ENCODE data around the gene IGHMBP2.

Gene IGHMBP2

GRCh38 chr11:68890490-68891231, 13.0 kb upstream of the IGHMBP2 start:
- DNase-seq (ENCODE audit: low read depth): peak; percentile 66

DNA sequence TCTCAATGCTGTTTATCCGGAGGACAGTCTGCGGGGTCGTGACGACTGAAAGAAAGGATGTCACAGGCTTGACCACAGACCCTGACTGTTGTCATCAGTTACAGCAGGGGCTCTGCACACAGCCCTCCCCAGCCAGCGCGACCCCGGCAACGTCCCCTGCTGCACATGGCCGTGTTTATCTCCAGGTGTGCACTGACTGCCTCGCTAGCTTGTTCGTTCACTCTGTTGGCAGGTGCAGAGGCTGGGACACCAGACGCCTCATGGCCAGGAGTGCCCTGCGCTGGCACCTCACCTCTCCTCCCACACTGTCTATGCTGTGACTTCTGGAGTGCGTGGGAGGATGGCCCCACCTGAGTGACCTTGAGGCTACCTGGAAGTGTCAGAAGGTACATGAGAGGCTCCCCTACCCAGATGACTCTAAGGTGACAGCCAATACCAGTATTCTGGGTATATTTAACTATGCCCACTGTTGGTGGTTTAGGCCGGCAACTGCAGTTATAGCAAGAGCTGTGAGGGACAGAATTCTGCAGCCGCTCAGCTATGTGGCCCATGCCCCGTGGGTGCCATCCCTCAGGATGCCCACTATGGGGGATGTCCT, 12.2 kb upstream of the IGHMBP2 start:
- no peak for DNase-seq (ENCODE audit: low read depth)

- DNase-seq (ENCODE audit: low read depth): no peak
These were observed 11.1 kb upstream of the IGHMBP2 start for GRCh38 chr11:68892576-68892975.

GRCh38 chr11:68893282-68893681, 10.4 kb upstream of the IGHMBP2 start:
- DNase-seq (ENCODE audit: low read depth): no peak

GRCh38 chr11:68896171-68896959, 7.3 kb upstream of the IGHMBP2 start:
- DNase-seq (ENCODE audit: low read depth): no peak

GRCh38 chr11:68897441-68897840, 6.2 kb upstream of the IGHMBP2 start:
- DNase-seq (ENCODE audit: low read depth): no peak

DNA sequence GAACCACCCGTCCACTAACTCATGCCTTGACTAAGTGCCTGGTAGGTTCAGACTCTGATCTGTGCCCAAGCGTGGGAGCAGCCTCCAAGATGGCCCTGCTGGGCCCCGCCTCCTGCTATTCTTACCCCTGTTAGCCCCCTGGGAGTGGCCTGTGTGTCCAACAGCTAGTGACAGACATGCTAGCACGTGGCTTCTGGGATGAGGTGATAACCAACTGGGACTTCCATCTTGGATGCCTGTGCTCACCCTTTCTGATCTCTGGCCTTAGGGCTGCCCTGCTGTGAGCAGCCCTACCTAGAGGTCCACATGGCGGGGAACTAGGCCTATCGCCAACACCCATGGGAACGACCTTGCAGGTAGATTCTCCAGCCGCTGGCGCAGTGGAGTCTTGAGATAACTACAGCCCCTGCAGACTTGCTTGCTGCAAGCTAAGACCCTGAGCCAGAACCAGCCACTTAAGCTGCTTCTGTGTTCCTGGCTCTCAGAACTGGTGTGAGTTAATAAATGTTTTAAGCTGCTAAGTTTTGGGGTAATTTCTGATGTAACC, 2.8 kb upstream of the IGHMBP2 start:
- no peak for DNase-seq (ENCODE audit: low read depth)

GRCh38 chr11:68904248-68904847, 657 bp downstream of the IGHMBP2 start:
- no peak for DNase-seq (ENCODE audit: low read depth)

GRCh38 chr11:68905421-68906360, 2.0 kb downstream of the IGHMBP2 start:
- DNase-seq (ENCODE audit: low read depth): no peak

- no peak for DNase-seq (ENCODE audit: low read depth)
These were observed 4.6 kb downstream of the IGHMBP2 start for GRCh38 chr11:68908273-68908672.

DNA sequence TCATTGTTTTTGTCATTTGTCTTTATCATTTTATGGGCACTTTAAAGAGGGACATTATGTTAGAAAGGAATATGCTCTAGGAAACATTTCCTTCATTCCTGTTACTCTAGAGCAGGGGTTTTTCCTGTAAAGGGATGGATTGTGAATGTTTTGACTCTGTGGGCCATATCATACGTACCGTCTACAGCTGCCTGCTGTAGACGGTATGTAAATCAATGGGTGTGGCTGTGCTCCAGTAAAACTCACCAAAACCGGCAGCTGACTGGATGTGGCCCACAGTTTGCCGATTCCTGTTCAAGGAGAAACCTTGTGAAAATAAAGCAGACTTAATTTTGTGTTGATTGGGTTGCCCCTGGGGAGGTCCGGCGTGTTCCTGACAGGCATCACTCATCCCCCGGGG, 7.3 kb downstream of the IGHMBP2 start:
- DNase-seq (ENCODE audit: low read depth): no peak

DNA sequence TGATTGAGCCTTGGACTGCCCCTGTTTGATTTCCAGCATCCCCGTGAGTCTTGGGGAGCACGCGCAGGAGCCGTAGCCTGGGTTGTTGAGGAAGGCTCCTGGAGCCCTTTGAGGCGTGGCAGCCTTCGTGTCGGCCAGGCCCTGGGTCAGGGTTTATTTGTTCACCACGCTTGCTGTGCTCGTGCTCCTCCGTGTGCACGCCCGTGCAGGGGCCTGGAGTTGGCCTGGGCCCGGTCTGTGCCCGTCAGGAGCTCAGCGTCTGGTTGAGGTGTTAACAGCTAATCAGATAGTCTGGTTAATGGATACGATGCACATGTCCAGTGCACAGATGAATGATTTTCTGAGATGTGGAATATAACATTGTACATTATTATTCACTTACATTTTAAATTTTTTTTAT, 8.0 kb downstream of the IGHMBP2 start:
- DNase-seq (ENCODE audit: low read depth): no peak

- no peak for DNase-seq (ENCODE audit: low read depth)
These were observed 8.6 kb downstream of the IGHMBP2 start for GRCh38 chr11:68912254-68912653.

- DNase-seq (ENCODE audit: low read depth): no peak
These were observed 9.5 kb downstream of the IGHMBP2 start for GRCh38 chr11:68913188-68913587.

GRCh38 chr11:68914761-68915160, 11.1 kb downstream of the IGHMBP2 start:
- DNase-seq (ENCODE audit: low read depth): no peak

GRCh38 chr11:68916439-68916838, 12.7 kb downstream of the IGHMBP2 start:
- DNase-seq (ENCODE audit: low read depth): no peak

DNA sequence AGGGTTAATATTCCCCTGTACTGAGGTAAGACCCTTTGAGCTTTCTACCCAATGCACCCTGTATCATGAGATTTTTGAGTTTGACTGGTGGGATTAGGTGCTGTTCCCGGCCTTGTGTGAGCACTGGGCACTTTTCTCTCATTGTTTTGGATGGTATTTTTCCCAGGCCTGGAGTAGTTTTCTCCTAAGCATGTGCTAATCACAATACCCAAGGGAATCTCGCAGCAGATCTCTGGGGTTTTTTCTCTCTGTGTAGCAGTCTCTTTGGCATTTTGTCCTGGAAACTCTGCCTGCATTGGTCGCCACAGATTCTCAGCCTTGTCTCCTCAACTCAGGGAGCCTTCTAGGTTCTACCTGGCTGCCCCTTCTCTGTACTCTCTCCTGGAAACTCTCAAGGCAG, 19.9 kb downstream of the IGHMBP2 start:
- DNase-seq (ENCODE audit: low read depth): no peak

- DNase-seq (ENCODE audit: low read depth): no peak
These were observed 20.6 kb downstream of the IGHMBP2 start for GRCh38 chr11:68924073-68924925.

DNA sequence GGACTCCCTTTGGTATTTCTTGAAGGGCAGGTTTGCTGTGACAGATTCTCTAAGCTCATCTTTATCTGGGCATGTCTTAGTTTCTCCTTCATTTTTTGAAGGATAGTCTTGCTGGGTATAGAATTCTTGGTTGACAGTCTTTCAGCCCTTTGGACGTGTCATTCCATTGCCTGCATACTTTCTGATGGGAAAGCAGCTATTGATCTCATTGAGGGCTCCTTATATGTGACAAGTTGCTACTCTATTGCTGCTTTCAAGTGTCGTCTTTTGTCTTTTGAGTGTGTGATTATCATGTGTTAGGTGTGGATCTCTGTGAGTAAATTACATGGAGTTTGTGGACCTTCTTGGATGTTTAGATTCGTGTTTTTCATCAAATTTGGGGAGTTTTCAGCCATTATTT, 21.9 kb downstream of the IGHMBP2 start:
- no peak for DNase-seq (ENCODE audit: low read depth)

Data from fibroblast of the conjunctiva (primary cell).